ENCODE results near the gene BMP8A.
"Not testable (repeated sequence)": the region's sequence is repeated elsewhere in the genome, so short reads cannot be mapped to it uniquely, and the experiment has no call there.

- TF ChIP-seq POLR2A (IDR thresholded peaks at IDR 0.05; ENCODE audit: low read depth, low read length); POLR2AphosphoS5 (IDR thresholded peaks at IDR 0.05; ENCODE audit: low read depth, low read length); TAF1 (IDR thresholded peaks at IDR 0.05; ENCODE audit: borderline replicate concordance, low read depth, low read length): not testable (repeated sequence)
These were observed 27.9 kb downstream of the BMP8A start for GRCh38 chr1:39519376-39519775.

All from GM12892 (cell line).